HG03378 (cell line): ENCODE results near the gene KRTAP24-1.

Source experiments
- ATAC-seq: cut with Tn5 transposase; IDR thresholded peaks from one replicate; pipeline ENCODE4 v1.9.1; 2021; ENCODE audit warnings: mild to moderate bottlenecking, moderate library complexity; ENCODE audit not compliant: unreplicated experiment

KRTAP24-1 gene

DNA sequence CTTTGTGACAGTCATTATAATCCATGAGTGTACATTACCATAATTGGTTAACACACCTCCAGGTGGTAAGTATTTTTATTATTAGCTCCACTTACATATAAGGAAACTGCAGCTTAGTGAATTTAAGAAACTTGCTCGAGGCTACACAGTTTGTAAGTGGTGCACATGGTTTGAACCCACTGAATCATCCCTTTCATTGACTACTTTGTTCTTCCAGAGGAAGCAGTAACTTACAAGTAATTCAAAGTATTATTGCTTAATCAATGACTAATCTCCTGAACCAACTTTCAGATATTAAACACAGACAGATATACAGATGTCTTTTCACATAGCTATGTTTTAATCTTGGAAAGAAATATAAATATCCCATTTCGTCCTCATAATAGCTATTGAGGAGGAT is 48.1 kb downstream of the KRTAP24-1 start:
- no peak for ATAC-seq

DNA sequence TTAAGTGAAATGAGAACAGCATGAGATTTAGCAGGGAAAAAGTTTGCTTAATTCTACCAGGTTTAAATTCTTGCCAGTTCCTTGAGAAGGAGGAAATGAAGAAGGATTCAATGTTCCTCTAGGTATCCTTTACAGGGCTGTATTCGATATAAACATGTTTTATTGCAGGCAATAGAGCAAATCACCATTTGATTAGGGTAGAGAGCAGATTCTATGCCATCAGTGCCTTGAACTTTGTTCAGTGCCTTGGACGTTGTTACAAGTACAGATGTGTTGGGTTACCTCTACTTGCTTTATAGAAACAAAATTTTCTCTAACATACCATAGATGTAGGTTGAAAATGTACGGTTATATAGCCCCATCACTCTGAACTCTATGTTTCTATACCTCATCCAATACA is 48.7 kb downstream of the KRTAP24-1 start:
- ATAC-seq, result no peak

DNA sequence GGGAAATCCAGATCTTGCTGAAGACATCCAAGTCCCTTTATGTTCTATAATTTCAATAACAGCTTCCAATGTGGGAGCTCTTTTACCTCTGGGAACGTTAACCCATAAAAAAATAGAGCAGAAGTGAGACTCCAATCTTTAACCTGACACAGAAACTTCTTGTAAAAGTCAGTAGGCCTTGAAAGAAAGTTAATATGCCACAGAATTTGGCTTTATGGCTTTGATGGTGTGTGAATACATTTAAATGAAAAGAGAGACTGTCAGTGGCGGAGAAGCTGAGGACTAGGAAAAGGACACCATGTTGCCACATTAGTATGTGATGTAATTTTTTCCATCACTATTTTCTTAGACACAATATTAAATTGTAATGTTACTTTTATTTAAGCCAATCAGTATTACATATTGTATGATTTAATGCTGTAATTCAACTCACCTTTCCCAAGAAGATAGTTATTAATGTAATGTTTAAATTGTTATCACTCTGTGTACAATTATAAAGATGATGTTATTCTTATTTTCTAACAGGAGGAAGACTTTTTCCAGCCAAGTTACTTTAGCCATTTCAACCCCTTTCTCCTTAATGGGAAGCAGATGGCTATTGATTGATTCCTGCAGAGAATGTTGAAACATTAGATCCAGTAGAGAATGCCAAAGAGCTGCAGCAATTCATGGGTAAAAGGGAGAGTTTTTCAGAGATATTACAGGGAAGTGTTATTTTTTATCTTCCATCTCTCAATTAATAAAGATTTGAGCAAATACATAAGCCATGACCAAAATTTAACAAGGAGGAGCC is 49.3 kb downstream of the KRTAP24-1 start:
- ATAC-seq, result no peak

DNA sequence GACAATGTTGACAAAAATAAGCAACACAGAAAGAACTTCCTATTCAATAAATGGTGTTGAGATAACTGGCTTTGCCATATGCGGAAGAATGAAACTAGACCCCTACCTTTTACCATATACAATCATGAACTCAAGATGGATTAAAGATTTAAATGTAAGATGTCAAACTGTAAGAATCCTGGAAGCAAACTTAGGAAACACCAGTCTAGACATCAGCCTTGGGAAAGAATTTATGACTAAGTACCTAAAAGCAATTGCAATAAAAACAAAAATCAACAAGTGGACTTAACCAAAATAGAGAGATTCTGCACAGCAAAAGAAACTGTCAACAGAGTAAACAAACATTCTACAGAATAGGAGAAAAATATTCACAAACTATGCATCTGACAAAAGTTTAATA is 50.7 kb downstream of the KRTAP24-1 start:
- ATAC-seq, result no peak
